Measurements from ENCODE around the gene KCNG4.

Gene KCNG4

GRCh38 chr16:84253173-84253572, 13.4 kb upstream of the KCNG4 start:
- no peak for TF ChIP-seq CTCF (IDR thresholded peaks at IDR 0.05; ENCODE audit: low read depth, low read length)
- Histone ChIP-seq H3K27me3 (ENCODE audit: insufficient read depth, low read depth, severe bottlenecking) (no peaks in the 10 kb centered on the region), H3K27ac (no peak overlapping the region), H3K4me3 (ENCODE audit: low read depth, low read length) (no peak overlapping the region), H3K9me3 (ENCODE audit: severe bottlenecking) (no peaks in the 10 kb centered on the region), H3K36me3 (no peaks in the 10 kb centered on the region)
- DNase-seq: no peak

GRCh38 chr16:84252184-84252583, 12.4 kb upstream of the KCNG4 start:
- no peaks in the 10 kb centered on the region for H3K36me3 ChIP-seq
- no peaks in the 10 kb centered on the region for H3K9me3 ChIP-seq (ENCODE audit: severe bottlenecking)
- no peak for TF ChIP-seq CTCF (IDR thresholded peaks at IDR 0.05; ENCODE audit: low read depth, low read length)
- H3K27me3 ChIP-seq (ENCODE audit: insufficient read depth, low read depth, severe bottlenecking): no peaks in the 10 kb centered on the region
- DNase-seq: no peak
- H3K4me3 ChIP-seq (ENCODE audit: low read depth, low read length): no peak overlapping the region
- H3K27ac ChIP-seq: no peak overlapping the region

- TF ChIP-seq CTCF (IDR thresholded peaks at IDR 0.05; ENCODE audit: low read depth, low read length): no peak
- no peak for DNase-seq
Observed at GRCh38 chr16:84247844-84248243, 8.0 kb upstream of the KCNG4 start.

DNA sequence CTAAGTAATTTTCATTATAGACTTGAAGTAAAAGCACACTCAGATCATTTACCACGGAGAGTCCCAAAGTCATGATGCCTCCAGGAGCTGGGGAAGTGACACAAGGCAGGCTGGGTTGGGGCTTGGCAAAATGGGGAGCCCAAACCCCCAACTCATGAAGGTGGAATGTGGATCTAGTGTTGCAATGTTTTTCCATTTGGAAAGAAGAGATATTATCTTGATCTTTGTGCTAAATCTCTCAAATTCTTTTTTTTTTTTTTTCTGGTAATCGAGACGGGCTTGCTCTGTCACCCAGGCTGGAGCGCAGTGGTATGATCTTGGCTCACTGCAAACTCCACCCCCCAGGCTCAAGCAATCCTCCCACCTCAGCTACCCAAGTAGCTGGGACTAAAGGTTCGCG, 7.5 kb upstream of the KCNG4 start:
- H3K27me3 ChIP-seq (ENCODE audit: insufficient read depth, low read depth, severe bottlenecking): no peaks in the 10 kb centered on the region
- peak overlapping the region; percentile 66 for H3K27ac ChIP-seq
- no peak for TF ChIP-seq CTCF (IDR thresholded peaks at IDR 0.05; ENCODE audit: low read depth, low read length)
- H3K4me3 ChIP-seq (ENCODE audit: low read depth, low read length): no peak overlapping the region
- H3K36me3 ChIP-seq: no peaks in the 10 kb centered on the region
- DNase-seq: no peak
- H3K9me3 ChIP-seq (ENCODE audit: severe bottlenecking): no peaks in the 10 kb centered on the region

More at GRCh38 chr16:84247844-84248243, 8.0 kb upstream of the KCNG4 start:
- no peaks in the 10 kb centered on the region for H3K27me3 ChIP-seq (ENCODE audit: insufficient read depth, low read depth, severe bottlenecking)
- no peak overlapping the region for H3K27ac ChIP-seq
- no peaks in the 10 kb centered on the region for H3K9me3 ChIP-seq (ENCODE audit: severe bottlenecking)
- H3K36me3 ChIP-seq: no peaks in the 10 kb centered on the region
- no peak overlapping the region for H3K4me3 ChIP-seq (ENCODE audit: low read depth, low read length)

DNA sequence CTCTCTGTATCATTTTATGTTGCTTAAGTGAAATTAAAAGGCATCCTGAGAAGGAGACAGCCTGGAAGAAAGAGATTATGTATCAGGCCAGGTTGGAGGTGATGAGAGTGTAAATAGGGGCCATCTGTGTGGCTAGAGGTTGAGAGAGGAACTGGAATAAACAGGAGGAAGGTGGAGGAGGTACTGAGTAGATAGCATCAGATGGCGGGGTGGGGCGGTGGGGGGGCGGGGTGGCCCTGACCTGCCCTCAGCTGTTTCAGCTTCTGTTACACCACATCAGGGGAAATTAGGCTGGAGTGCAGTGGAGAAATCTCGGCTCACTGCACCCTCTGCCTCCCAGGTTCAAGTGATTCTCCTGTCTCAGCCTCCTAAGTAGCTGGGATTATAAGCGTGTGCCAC, 6.9 kb upstream of the KCNG4 start:
- no peaks in the 10 kb centered on the region for H3K27me3 ChIP-seq (ENCODE audit: insufficient read depth, low read depth, severe bottlenecking)
- peak; percentile 48 for DNase-seq
- H3K27ac ChIP-seq: peak overlapping the region; percentile 89
- H3K4me3 ChIP-seq (ENCODE audit: low read depth, low read length): no peak overlapping the region
- TF ChIP-seq CTCF (IDR thresholded peaks at IDR 0.05; ENCODE audit: low read depth, low read length): no peak
- H3K9me3 ChIP-seq (ENCODE audit: severe bottlenecking): no peaks in the 10 kb centered on the region
- no peaks in the 10 kb centered on the region for H3K36me3 ChIP-seq

GRCh38 chr16:84245956-84246678, 6.3 kb upstream of the KCNG4 start:
- no peak for TF ChIP-seq CTCF (IDR thresholded peaks at IDR 0.05; ENCODE audit: low read depth, low read length)
- Histone ChIP-seq H3K27me3 (ENCODE audit: insufficient read depth, low read depth, severe bottlenecking) (no peaks in the 10 kb centered on the region), H3K4me3 (ENCODE audit: low read depth, low read length) (no peak overlapping the region), H3K9me3 (ENCODE audit: severe bottlenecking) (no peaks in the 10 kb centered on the region), H3K36me3 (no peaks in the 10 kb centered on the region), H3K27ac (peak overlapping the region; percentile 89)
- no peak for DNase-seq

Data from WERI-Rb-1 (cell line).